ENCODE measurements around the gene PRCD. TPM values are rescaled to one million over a fixed set of nuclear protein-coding genes. Genes with fewer than 3 reads are reported as not detected.

Gene PRCD
- total and polyA plus RNA-seq, 2 donors (not counting 1 experiment from before 2014, with no cell fraction given) = 18.0 to 30.6 TPM

DNA sequence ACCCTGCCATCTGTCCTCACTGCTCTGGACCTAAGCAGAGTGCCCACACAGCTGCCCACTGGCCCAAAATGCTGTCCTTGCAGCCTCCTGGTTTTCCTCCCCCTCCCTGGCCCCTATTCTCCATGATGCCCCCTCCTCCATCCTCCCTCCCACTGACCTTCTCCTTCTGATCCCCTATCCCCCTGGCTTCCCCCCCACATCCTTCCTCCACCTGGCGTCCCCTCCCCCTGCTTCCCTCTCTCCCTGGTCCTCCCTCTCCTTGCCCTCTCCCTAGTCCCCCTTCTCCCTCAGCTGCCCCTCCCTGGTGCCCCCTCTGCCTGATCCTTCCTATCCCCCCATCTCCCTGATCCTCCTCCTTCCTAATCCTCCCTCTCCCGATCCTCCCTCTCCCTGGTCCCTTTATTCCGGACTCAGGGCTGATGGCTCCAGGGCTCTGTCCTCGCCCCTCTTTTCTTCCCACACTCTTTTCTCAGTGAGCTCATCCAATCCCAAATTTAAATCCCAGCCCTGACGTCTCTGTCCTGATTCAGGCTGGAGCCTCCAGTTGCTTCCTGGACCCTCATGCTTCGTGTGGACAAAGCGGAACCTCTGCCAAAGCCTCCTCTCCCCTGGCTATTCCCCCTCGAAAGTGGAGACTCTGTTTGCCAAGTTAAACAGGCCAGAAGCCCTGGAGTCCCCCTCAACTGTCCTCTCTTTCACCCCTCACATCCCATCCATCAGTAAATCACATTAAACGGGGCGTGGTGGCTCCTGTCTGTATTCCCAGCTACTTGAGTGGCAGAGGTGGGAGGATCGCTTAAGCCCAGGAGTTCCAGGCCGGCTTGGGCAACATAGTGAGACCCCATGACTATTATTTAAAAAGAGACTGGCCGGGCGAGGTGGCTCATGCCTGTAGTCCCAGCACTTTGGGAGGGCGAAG lies 20.5 kb upstream of the PRCD start:
- Mint-ChIP-seq H3K4me3 (no peak overlapping the region), H3K27ac (peak overlapping the region; percentile 37), H3K4me1 (peaks cover 30% of the 10 kb centered on the region), H3K27me3 (peaks cover 3% of the 10 kb centered on the region), H3K9me3 (ENCODE audit: insufficient read depth) (no peaks in the 10 kb centered on the region)
- CTCF ChIA-PET = interaction anchor here (0.7 to 7.5 kb wide), 8 partner anchors 9 to 373 kb away, joined by 3 to 89 read pairs (median 4); no protein-coding TSS in a partner anchor
- Histone ChIP-seq H3K27me3 (replicated peaks in 1 of 4; ENCODE audit: control extremely low read depth in 1 of 4, control insufficient read depth in 3 of 4, insufficient read depth in 4 of 4, low read length in 3 of 4) (peaks cover 0 to 11% (median 1%) of the 10 kb centered on the region in 4 experiments), H3K79me2 (ENCODE audit: control insufficient read depth, insufficient read depth, low read length) (no peaks in the 10 kb centered on the region), H3K4me3 (ENCODE audit: control extremely low read depth in 1 of 5, extremely low read depth in 1 of 5, insufficient read depth in 1 of 5, low read depth in 2 of 5, low read length in 4 of 5) (no peak overlapping the region), H4K20me1 (ENCODE audit: control insufficient read depth, insufficient read depth, low read length, poor library complexity, severe bottlenecking) (no peaks in the 10 kb centered on the region), H3K4me2 (replicated peaks; ENCODE audit: low read depth, low read length, poor library complexity, severe bottlenecking) (no peak overlapping the region), H3K9ac (ENCODE audit: low read length) (no peak overlapping the region), H3K36me3 (replicated peaks in 1 of 2; ENCODE audit: control extremely low read depth in 1 of 2, control insufficient read depth in 1 of 2, extremely low read depth in 1 of 2, insufficient read depth in 2 of 2, low read length in 1 of 2) (no peaks in the 10 kb centered on the region), H2AFZ (ENCODE audit: insufficient read depth, low read depth, low read length, poor library complexity, severe bottlenecking) (no peak overlapping the region), H3K9me3 (ENCODE audit: control extremely low read depth in 1 of 3, control insufficient read depth in 2 of 3, insufficient read depth in 1 of 3, low read length in 2 of 3) (no peaks in the 10 kb centered on the region), H3K4me1 (ENCODE audit: control insufficient read depth in 2 of 2, insufficient read depth in 2 of 2, low read length in 2 of 2) (peaks cover 20 to 28% of the 10 kb centered on the region in 2 donors), H3K27ac (ENCODE audit: low read length in 2 of 2) (no peak overlapping the region)
- ATAC-seq (ENCODE audit: low read depth) (no peak), DNase-seq (no peak)
- TF ChIP-seq EZH2 (IDR thresholded peaks at IDR 0.05; ENCODE audit: borderline replicate concordance, insufficient read depth, low read depth, low read length, poor library complexity, severe bottlenecking) (no peak), CTCF (IDR thresholded peaks at IDR 0.05) (no peak)
- POLR2A ChIA-PET = interaction anchor here (0.6 to 0.7 kb wide), 3 partner anchors 9 to 21 kb away, joined by 3 to 10 read pairs (median 7); partner anchors contain the start of gene PRCD
- intact Hi-C loops (cut with micrococcal nuclease) = no loop called here
- 89% methylated on average over 13 of the region's 15 CpGs for WGBS (ENCODE audit: insufficient coverage)

- no peak overlapping the region for H3K4me2 ChIP-seq (replicated peaks; ENCODE audit: low read depth, low read length, poor library complexity, severe bottlenecking)
- H3K4me3 Mint-ChIP-seq = no peak overlapping the region
- 95% methylated on average over 7 of the region's 7 CpGs for WGBS (ENCODE audit: insufficient coverage)
- H3K4me1 Mint-ChIP-seq = peaks cover 24% of the 10 kb centered on the region
- TF ChIP-seq EZH2 (IDR thresholded peaks at IDR 0.05; ENCODE audit: borderline replicate concordance, insufficient read depth, low read depth, low read length, poor library complexity, severe bottlenecking) = no peak
- TF ChIP-seq CTCF (IDR thresholded peaks at IDR 0.05) = no peak
- peaks cover 3% of the 10 kb centered on the region for H3K27me3 Mint-ChIP-seq
- intact Hi-C loops (cut with micrococcal nuclease) = no loop called here
- H3K79me2 ChIP-seq (ENCODE audit: control insufficient read depth, insufficient read depth, low read length) = no peaks in the 10 kb centered on the region
- ChIA-PET CTCF (interaction anchor here (1.4 to 7.5 kb wide), 8 partner anchors 14 to 193 kb away, joined by 3 to 156 read pairs (median 26); partner anchors contain the start of gene MXRA7), POLR2A (no interaction called here)
- H3K9ac ChIP-seq (ENCODE audit: low read length) = no peak overlapping the region
- no peak overlapping the region for H2AFZ ChIP-seq (ENCODE audit: insufficient read depth, low read depth, low read length, poor library complexity, severe bottlenecking)
- ATAC-seq (ENCODE audit: low read depth) = no peak
- DNase-seq = no peak
- H3K36me3 ChIP-seq (replicated peaks in 1 of 2; ENCODE audit: control extremely low read depth in 1 of 2, control insufficient read depth in 1 of 2, extremely low read depth in 1 of 2, insufficient read depth in 2 of 2, low read length in 1 of 2) = no peaks in the 10 kb centered on the region
- peaks cover 0 to 11% (median 1%) of the 10 kb centered on the region in 4 experiments for H3K27me3 ChIP-seq (replicated peaks in 1 of 4; ENCODE audit: control extremely low read depth in 1 of 4, control insufficient read depth in 3 of 4, insufficient read depth in 4 of 4, low read length in 3 of 4)
- no peaks in the 10 kb centered on the region for H4K20me1 ChIP-seq (ENCODE audit: control insufficient read depth, insufficient read depth, low read length, poor library complexity, severe bottlenecking)
- peaks cover 14 to 21% of the 10 kb centered on the region in 2 donors for H3K4me1 ChIP-seq (ENCODE audit: control insufficient read depth in 2 of 2, insufficient read depth in 2 of 2, low read length in 2 of 2)
- no peak overlapping the region for H3K4me3 ChIP-seq (ENCODE audit: control extremely low read depth in 1 of 5, extremely low read depth in 1 of 5, insufficient read depth in 1 of 5, low read depth in 2 of 5, low read length in 4 of 5)
- peak overlapping the region; percentile 15 for H3K27ac Mint-ChIP-seq
- no peaks in the 10 kb centered on the region for H3K9me3 ChIP-seq (ENCODE audit: control extremely low read depth in 1 of 3, control insufficient read depth in 2 of 3, insufficient read depth in 1 of 3, low read length in 2 of 3)
- no peak overlapping the region for H3K27ac ChIP-seq (ENCODE audit: low read length in 2 of 2)
- H3K9me3 Mint-ChIP-seq (ENCODE audit: insufficient read depth) = no peaks in the 10 kb centered on the region
Measured at GRCh38 chr17:76521262-76521661, 18.6 kb upstream of the PRCD start.
